K562 (cell line): Measurements from ENCODE around the gene PIP4K2A. TPM values are rescaled to one million over a fixed set of nuclear protein-coding genes. Genes with fewer than 3 reads are reported as not detected.

ENCODE experiments used
- ATAC-seq: fragments of 200-7000 bp; cut with Tn5 transposase; 3 replicates; pipeline ENCODE4 v1.9.1; 2020; ENCODE audit warnings: moderate library complexity
- BruUV-seq: library from RNA; stranded (reverse); fragments of 400-500 nt; replicated peaks from 2 replicates; lab custom pipeline; 2021; lab: Mats Ljungman, UMichigan
- CTCF ChIA-PET: fragments of 300-600 bp; formaldehyde crosslinking; extraction: SDS; loops from one replicate; lab custom pipeline; 2021; ENCODE audit warnings: low intra/inter-chr PET ratio; lab: Yijun Ruan, JAX
- POLR2A ChIA-PET: fragments of 300-600, 350-650 bp; sonication (Branson Sonifier 250); formaldehyde crosslinking; extraction: SDS; loops from one replicate; lab custom pipeline; 2021; ENCODE audit warnings: antibody characterized with exemption, inconsistent platforms; lab: Yijun Ruan, JAX
- DNase-seq, 4 experiments: peaks; one replicate each; pipeline versions ENCODE4 v3.0.0 to v3.0.0-alpha.2; 2011 to 2018; ENCODE audit warnings: low spot score in 3 of 4, mixed read lengths in 3 of 4; ENCODE audit errors: extremely low read depth in 1 of 4
- FAIRE-seq: peaks from 2 replicates; lab custom pipeline; 2011; peaks lifted over from hg19 to GRCh38; lab: Jason Lieb, UNC
- H2AFZ ChIP-seq: 2 replicates; pipeline ENCODE4 v1.6.0; 2011; ENCODE audit warnings: low read depth, low read length, control low read depth, inconsistent platforms
- H3K27ac ChIP-seq: fragments of 200-600 bp; 3 replicates; pipeline ENCODE4 v1.8.0; 2011; ENCODE audit warnings: low read depth, mild to moderate bottlenecking, control low read depth, inconsistent platforms, low read length, moderate library complexity, mixed read lengths; ENCODE audit errors: extremely low read depth
- H3K27me3 ChIP-seq, 2 experiments: fragments of 300-600 bp in 1 of 2; 2 replicates in 1 of 2; 3 replicates in 1 of 2; pipeline versions ENCODE4 v1.6.0 to v1.8.0; 2011; ENCODE audit warnings: inconsistent platforms in 2 of 2, low read length in 2 of 2, mild to moderate bottlenecking in 1 of 2, mixed read lengths in 1 of 2, moderate library complexity in 1 of 2; ENCODE audit not compliant: control insufficient read depth in 2 of 2, insufficient read depth in 2 of 2
- H3K36me3 ChIP-seq: fragments of 300-600 bp; 3 replicates; pipeline ENCODE4 v1.8.0; 2011; ENCODE audit warnings: mild to moderate bottlenecking, low read length, inconsistent platforms; ENCODE audit not compliant: control insufficient read depth, insufficient read depth
- H3K4me1 ChIP-seq, 2 experiments: fragments of 200-600 bp in 1 of 2; replicated peaks in 1 of 2; 2 replicates in 1 of 2; 3 replicates in 1 of 2; pipeline versions ENCODE4 v1.5.1 to v1.8.0; 2011; ENCODE audit warnings: inconsistent platforms in 2 of 2, low read length in 2 of 2, mild to moderate bottlenecking in 1 of 2, mixed read lengths in 1 of 2, moderate library complexity in 1 of 2; ENCODE audit not compliant: control insufficient read depth in 2 of 2, insufficient read depth in 2 of 2
- H3K4me2 ChIP-seq: 2 replicates; pipeline ENCODE4 v1.6.1; 2011; ENCODE audit warnings: low read length, control low read depth, inconsistent platforms, mixed read lengths; ENCODE audit not compliant: insufficient read depth
- H3K4me3 ChIP-seq: fragments of 200-600 bp; sonication (generic), shearing (Covaris generic); 2 replicates; pipeline ENCODE4 v1.5.1; 2016; ENCODE audit warnings: control low read depth, inconsistent platforms
- H3K79me2 ChIP-seq: fragments of 200-600 bp; 3 replicates; pipeline ENCODE4 v1.8.0; 2011; ENCODE audit warnings: low read length, inconsistent platforms; ENCODE audit not compliant: control insufficient read depth, insufficient read depth
- H3K9ac ChIP-seq, 2 experiments: 2 replicates each; pipeline versions ENCODE4 v1.6.0 to v1.6.1; 2011; ENCODE audit warnings: low read depth in 2 of 2, low read length in 2 of 2, control low read depth in 1 of 2, inconsistent platforms in 1 of 2, mild to moderate bottlenecking in 1 of 2, mixed read lengths in 1 of 2; ENCODE audit not compliant: insufficient read depth in 1 of 2
- H3K9me1 ChIP-seq: one replicate; pipeline ENCODE4 v1.6.0; 2011; ENCODE audit warnings: inconsistent platforms, mild to moderate bottlenecking, low read length, moderate library complexity; ENCODE audit not compliant: control insufficient read depth, insufficient read depth
- H3K9me3 ChIP-seq: replicated peaks from 2 replicates; pipeline ENCODE4 v1.5.1; 2011; ENCODE audit warnings: low read depth, low read length, inconsistent platforms; ENCODE audit not compliant: control insufficient read depth, insufficient read depth
- H4K20me1 ChIP-seq: replicated peaks from 2 replicates; pipeline ENCODE4 v1.6.1; 2011; ENCODE audit warnings: low read length, inconsistent platforms, mixed read lengths; ENCODE audit not compliant: control insufficient read depth, insufficient read depth
- ARID2 ChIP-seq: fragments of 450-650 bp; IDR thresholded peaks from 2 replicates; pipeline ENCODE4 v1.6.1; 2017; ENCODE audit warnings: antibody characterized with exemption, mild to moderate bottlenecking
- CBX8 ChIP-seq: fragments of 200-600 bp; sonication (generic); IDR thresholded peaks from 2 replicates; pipeline ENCODE4 v1.6.1; 2012; ENCODE audit warnings: borderline replicate concordance, mixed run types, low read depth, mild to moderate bottlenecking, moderate library complexity, mixed read lengths, low read length, control low read depth, inconsistent platforms; ENCODE audit not compliant: poor library complexity, severe bottlenecking; ENCODE audit errors: extremely low read depth
- HOMEZ ChIP-seq: fragments of 250-450 bp; sonication (Bioruptor Pico); IDR thresholded peaks from 2 replicates; pipeline ENCODE4 v1.4.0; 2020; ENCODE audit warnings: mild to moderate bottlenecking, moderate library complexity
- IRF9 ChIP-seq: fragments of 450-650 bp; IDR thresholded peaks from 2 replicates; pipeline ENCODE4 v1.6.1; 2016; ENCODE audit warnings: missing biosample characterization, missing genetic modification characterization
- MAFF ChIP-seq: IDR thresholded peaks from 2 replicates; pipeline ENCODE4 v1.6.1; 2012; ENCODE audit warnings: low read length, improper control_type of control experiment
- NCOA6 ChIP-seq: fragments of 450-650 bp; IDR thresholded peaks from 2 replicates; pipeline ENCODE4 v1.6.1; 2017; ENCODE audit warnings: mild to moderate bottlenecking
- NELFE ChIP-seq: IDR thresholded peaks from 2 replicates; pipeline ENCODE4 v1.6.1; 2011; ENCODE audit warnings: mild to moderate bottlenecking; ENCODE audit not compliant: insufficient read depth, insufficient read length
- NR0B1 ChIP-seq: fragments of 450-650 bp; IDR thresholded peaks from one replicate; pipeline ENCODE4 v1.6.1; 2018; ENCODE audit warnings: mild to moderate bottlenecking, moderate library complexity; ENCODE audit not compliant: partially characterized antibody
- PCBP1 ChIP-seq: fragments of 200-400 bp; formaldehyde crosslinking; IDR thresholded peaks from 2 replicates; pipeline ENCODE4 v1.6.1; 2018; ENCODE audit warnings: mild to moderate bottlenecking, low read depth, low read length; ENCODE audit not compliant: poor library complexity, severe bottlenecking
- SMARCA5 ChIP-seq: fragments of 450-650 bp; IDR thresholded peaks from 2 replicates; pipeline ENCODE4 v1.6.1; 2016
- SNAPC5 ChIP-seq: fragments of 250-450 bp; sonication (Bioruptor Pico); IDR thresholded peaks from 2 replicates; pipeline ENCODE4 v1.8.0; 2021; ENCODE audit warnings: moderate library complexity, mild to moderate bottlenecking, inconsistent platforms
- SPI1 ChIP-seq: IDR thresholded peaks from 2 replicates; pipeline ENCODE4 v1.6.1; 2011; ENCODE audit warnings: low read depth, low read length, control low read depth, borderline replicate concordance
- SRF ChIP-seq, 2 experiments: fragments of 250-450, 450-650 bp in 1 of 2; sonication (Bioruptor Pico) in 1 of 2; sonication (generic) in 1 of 2; formaldehyde crosslinking; IDR thresholded peaks; 2 replicates each; pipeline versions ENCODE4 v1.5.0 to v1.5.1; 2020 to 2022; ENCODE audit warnings: mild to moderate bottlenecking in 1 of 2, missing genetic modification reagents in 1 of 2
- ZC3H11A ChIP-seq: IDR thresholded peaks from 2 replicates; pipeline ENCODE4 v1.6.1; 2012; ENCODE audit warnings: low read depth, low read length, improper control_type of control experiment
- ZNF696 ChIP-seq: fragments of 250-450 bp; sonication (Bioruptor Pico); conservative IDR thresholded peaks from 2 replicates; pipeline ENCODE4 v1.4.0; 2020; ENCODE audit warnings: mild to moderate bottlenecking, moderate library complexity
- ZNF77 ChIP-seq: fragments of 250-450 bp; sonication (Bioruptor Pico); IDR thresholded peaks from 2 replicates; pipeline ENCODE4 v1.5.0; 2020
- WGBS: fragments of 100-300 bp; shearing (Covaris generic); methylation state at CpG from one replicate; pipeline ENCODE4 v1.1.6; 2016; ENCODE audit warnings: low coverage, mixed read lengths; ENCODE audit not compliant: insufficient coverage; ENCODE audit errors: missing lambda C conversion rate; 5-methylcytosine and 5-hydroxymethylcytosine counted together
- in situ Hi-C: fragments of 300-500 bp; cut with MboI; formaldehyde crosslinking; loops from 4 replicates; pipeline ENCODE4 v1.15.0; 2018; ENCODE audit warnings: inconsistent platforms, mixed read lengths
- intact Hi-C: fragments of 100-400 bp; cut with micrococcal nuclease; formaldehyde crosslinking; loops from 2 replicates; pipeline ENCODE4 v1.14.2; 2022
- polyA plus RNA-seq, 8 experiments: library from polyadenylated mRNA; depleted of rRNA in 4 of 8; stranded (reverse) in 5 of 8; unstranded in 3 of 8; fragments of >200 nt; fragmentation: Nextera tagmentation in 2 of 8; fragmentation: Illumina TruSeq in 1 of 8; extraction: Ambion mirVana in 2 of 8; extraction: Trizol in 1 of 8; gene quantifications; 2 replicates each; pipeline versions ENCODE4 v1.2.1 to v1.2.3, GENCODE V29; 2011 to 2014; ENCODE audit warnings: inconsistent platforms in 1 of 8, missing spikeins in 1 of 8
- total RNA-seq, 7 experiments: library from RNA; depleted of rRNA in 6 of 7; stranded (reverse); fragments of >200 nt in 6 of 7; fragmentation: Illumina TruSeq in 2 of 7; extraction: Trizol in 2 of 7; gene quantifications; 2 replicates each; pipeline versions ENCODE4 v1.2.1 to v1.2.3, GENCODE V29; 2011 to 2021; ENCODE audit warnings: low replicate concordance in 1 of 7

Gene PIP4K2A
- total and polyA plus RNA-seq, 9 of the 15 experiments (the other 6 are each of a cell fraction or from before 2014, with no cell fraction given) = 35.6 to 117 (median 71.9) TPM

- TF ChIP-seq ZNF696 (no peak), NELFE (no peak), ZNF77 (CRISPR knock-in tag) (no peak), NR0B1 (no peak), IRF9 (no peak), ARID2 (no peak), NCOA6 (no peak), CBX8 (no peak)
Measured at GRCh38 chr10:22724773-22725172, 10.4 kb upstream of the PIP4K2A start (continued).

GRCh38 chr10:22723783-22724182, 9.4 kb upstream of the PIP4K2A start:
- FAIRE-seq (no peak), ATAC-seq (no peak), DNase-seq (no peak)
- H3K9me3 ChIP-seq = no peaks in the 10 kb centered on the region
- H3K4me3 ChIP-seq = no peak overlapping the region
- no peak overlapping the region for H3K27ac ChIP-seq
- no peaks in the 10 kb centered on the region for H3K27me3 ChIP-seq
- no peaks in the 10 kb centered on the region for H3K9me1 ChIP-seq
- H3K36me3 ChIP-seq = no peaks in the 10 kb centered on the region
- no peak overlapping the region for H3K9ac ChIP-seq
- no peaks in the 10 kb centered on the region for H4K20me1 ChIP-seq
- peaks cover 0 to 8% of the 10 kb centered on the region in 2 experiments; a peak in 4 of 5 replicates for H3K4me1 ChIP-seq
- intact Hi-C loops (no loop called here), in situ Hi-C loops (no loop called here)
- no peak overlapping the region; the same call in 1 of the 2 replicates for H2AFZ ChIP-seq
- H3K79me2 ChIP-seq = no peaks in the 10 kb centered on the region
- H3K4me2 ChIP-seq = no peak overlapping the region
- BruUV-seq = no TSS peak
- POLR2A ChIA-PET = interaction anchor here (1.0 kb wide), 1 partner anchor 11 kb away, joined by 3 read pairs; no protein-coding TSS in a partner anchor
- CTCF ChIA-PET = no interaction called here
- 65% methylated on average over 4 of the region's 6 CpGs for WGBS
- TF ChIP-seq SPI1 = no peak
- no peak for TF ChIP-seq ZC3H11A
- no peak for TF ChIP-seq SMARCA5
- TF ChIP-seq SRF (CRISPR knock-in tag; IDR thresholded peaks at IDR 0.05) = no peak
- no peak for TF ChIP-seq HOMEZ (CRISPR knock-in tag)
- no peak for TF ChIP-seq PCBP1
- no peak for TF ChIP-seq NR0B1
- no peak for TF ChIP-seq MAFF
- TF ChIP-seq SNAPC5 (CRISPR knock-in tag) = no peak
